HepG2 (cell line): ENCODE measurements around the gene YLPM1. TPM values are rescaled to one million over a fixed set of nuclear protein-coding genes. Genes with fewer than 3 reads are reported as not detected.

ENCODE experiments used
- ELF1 ChIP-seq: sonication (generic); formaldehyde crosslinking; IDR thresholded peaks from 2 replicates; pipeline ENCODE4 v1.4.0; 2020; ENCODE audit warnings: missing genetic modification reagents
- HHEX ChIP-seq: IDR thresholded peaks from 2 replicates; pipeline ENCODE4 v1.6.1; 2016; ENCODE audit warnings: control low read depth
- PHF21A ChIP-seq: sonication (generic); formaldehyde crosslinking; IDR thresholded peaks from 2 replicates; pipeline ENCODE4 v1.5.0; 2020; ENCODE audit warnings: mild to moderate bottlenecking, missing genetic modification reagents
- TAF15 ChIP-seq: fragments of 200-400 bp; formaldehyde crosslinking; IDR thresholded peaks from one replicate; pipeline ENCODE4 v1.6.1; 2018; ENCODE audit warnings: mild to moderate bottlenecking, low read depth, low read length; ENCODE audit not compliant: poor library complexity, severe bottlenecking
- ZFAT ChIP-seq: sonication (generic); formaldehyde crosslinking; conservative IDR thresholded peaks from 2 replicates; pipeline ENCODE4 v1.8.1; 2023; ENCODE audit warnings: missing genetic modification reagents, inconsistent platforms
- ZNF24 ChIP-seq: fragments of 450-650 bp; IDR thresholded peaks from 2 replicates; pipeline ENCODE4 v1.6.1; 2017; ENCODE audit warnings: antibody characterized with exemption, mild to moderate bottlenecking
- ZNF564 ChIP-seq: sonication (generic); formaldehyde crosslinking; IDR thresholded peaks from 2 replicates; pipeline ENCODE4 v1.8.1; 2023; ENCODE audit warnings: mild to moderate bottlenecking, missing genetic modification reagents
- polyA plus RNA-seq, 8 experiments: library from polyadenylated mRNA; depleted of rRNA in 3 of 8; stranded (reverse) in 7 of 8; unstranded in 1 of 8; fragments of >200 nt; fragmentation: Illumina TruSeq in 4 of 8; extraction: Trizol in 4 of 8; gene quantifications; 2 replicates each; pipeline versions ENCODE4 v1.2.1 to v1.2.3, GENCODE V29; 2011 to 2016; ENCODE audit warnings: low read depth in 4 of 8, missing spikeins in 1 of 8, mixed read lengths in 1 of 8; ENCODE audit not compliant: insufficient read depth in 1 of 8
- total RNA-seq, 5 experiments: library from RNA; depleted of rRNA; stranded (reverse); fragments of >200 nt; fragmentation: Illumina TruSeq; extraction: Trizol; gene quantifications; 2 replicates each; pipeline ENCODE4 v1.2.3, GENCODE V29; 2016; ENCODE audit warnings: low read depth in 1 of 5
- TF ChIP-seq, protein P1 (sequence below): sonication (generic); formaldehyde crosslinking; IDR thresholded peaks from 2 replicates; pipeline ENCODE4 v1.4.0; 2020; ENCODE audit warnings: mild to moderate bottlenecking, missing genetic modification reagents
- TF ChIP-seq, protein P2 (sequence below): sonication (generic); formaldehyde crosslinking; IDR thresholded peaks from 2 replicates; pipeline ENCODE4 v1.4.0; 2020; ENCODE audit warnings: missing genetic modification reagents, borderline replicate concordance
- TF ChIP-seq, protein P3 (sequence below): IDR thresholded peaks from 2 replicates; pipeline ENCODE4 v1.6.1; 2016
- TF ChIP-seq, protein P4 (sequence below): IDR thresholded peaks from 2 replicates; pipeline ENCODE4 v1.6.1; 2016; ENCODE audit warnings: missing biosample characterization, missing genetic modification reagents, low read depth
- TF ChIP-seq, protein P5 (sequence below): sonication (generic); formaldehyde crosslinking; IDR thresholded peaks from 2 replicates; pipeline ENCODE4 v1.4.0; 2020; ENCODE audit warnings: low read depth, mild to moderate bottlenecking, missing genetic modification reagents

The YLPM1 gene
- total and polyA plus RNA-seq, 2 of the 13 experiments (the other 11 are each of a cell fraction or from before 2014, with no cell fraction given) = 6.7 to 21.9 TPM

DNA sequence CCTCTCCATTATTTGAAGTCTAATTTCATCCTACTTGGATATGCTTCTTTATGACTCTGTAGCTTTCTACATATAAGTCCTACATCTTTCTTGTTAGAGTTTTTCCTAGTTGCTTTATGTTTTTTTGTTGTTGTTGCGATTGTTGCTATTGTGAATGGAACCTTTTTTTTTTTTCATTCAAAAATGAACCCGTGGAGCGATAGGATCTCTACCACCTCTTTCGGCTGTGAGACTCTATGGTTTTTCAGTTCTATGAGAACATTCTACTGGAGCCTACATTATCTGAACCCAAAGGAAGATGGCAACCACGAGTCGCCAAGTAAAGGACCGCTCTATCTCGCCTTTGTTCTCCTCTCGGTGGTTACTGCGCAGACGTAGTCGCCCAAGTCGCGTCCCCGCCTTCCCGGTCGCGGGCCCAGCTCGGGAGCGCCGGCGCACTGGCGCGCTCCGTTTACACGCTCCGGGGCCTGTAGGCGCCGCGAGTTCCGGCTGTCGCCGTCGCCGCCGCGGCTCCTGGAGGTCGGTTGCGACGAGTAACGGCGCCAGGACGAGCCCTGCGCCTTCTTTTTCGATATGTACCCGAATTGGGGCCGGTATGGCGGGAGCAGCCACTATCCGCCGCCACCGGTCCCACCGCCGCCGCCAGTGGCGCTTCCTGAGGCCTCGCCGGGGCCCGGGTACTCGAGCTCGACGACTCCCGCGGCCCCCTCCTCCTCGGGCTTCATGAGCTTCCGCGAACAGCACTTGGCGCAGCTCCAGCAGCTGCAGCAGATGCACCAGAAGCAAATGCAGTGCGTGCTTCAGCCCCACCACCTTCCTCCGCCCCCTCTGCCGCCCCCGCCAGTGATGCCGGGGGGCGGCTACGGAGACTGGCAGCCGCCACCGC lies at the start of gene YLPM1 (continued):
- TF ChIP-seq, protein P1, sequence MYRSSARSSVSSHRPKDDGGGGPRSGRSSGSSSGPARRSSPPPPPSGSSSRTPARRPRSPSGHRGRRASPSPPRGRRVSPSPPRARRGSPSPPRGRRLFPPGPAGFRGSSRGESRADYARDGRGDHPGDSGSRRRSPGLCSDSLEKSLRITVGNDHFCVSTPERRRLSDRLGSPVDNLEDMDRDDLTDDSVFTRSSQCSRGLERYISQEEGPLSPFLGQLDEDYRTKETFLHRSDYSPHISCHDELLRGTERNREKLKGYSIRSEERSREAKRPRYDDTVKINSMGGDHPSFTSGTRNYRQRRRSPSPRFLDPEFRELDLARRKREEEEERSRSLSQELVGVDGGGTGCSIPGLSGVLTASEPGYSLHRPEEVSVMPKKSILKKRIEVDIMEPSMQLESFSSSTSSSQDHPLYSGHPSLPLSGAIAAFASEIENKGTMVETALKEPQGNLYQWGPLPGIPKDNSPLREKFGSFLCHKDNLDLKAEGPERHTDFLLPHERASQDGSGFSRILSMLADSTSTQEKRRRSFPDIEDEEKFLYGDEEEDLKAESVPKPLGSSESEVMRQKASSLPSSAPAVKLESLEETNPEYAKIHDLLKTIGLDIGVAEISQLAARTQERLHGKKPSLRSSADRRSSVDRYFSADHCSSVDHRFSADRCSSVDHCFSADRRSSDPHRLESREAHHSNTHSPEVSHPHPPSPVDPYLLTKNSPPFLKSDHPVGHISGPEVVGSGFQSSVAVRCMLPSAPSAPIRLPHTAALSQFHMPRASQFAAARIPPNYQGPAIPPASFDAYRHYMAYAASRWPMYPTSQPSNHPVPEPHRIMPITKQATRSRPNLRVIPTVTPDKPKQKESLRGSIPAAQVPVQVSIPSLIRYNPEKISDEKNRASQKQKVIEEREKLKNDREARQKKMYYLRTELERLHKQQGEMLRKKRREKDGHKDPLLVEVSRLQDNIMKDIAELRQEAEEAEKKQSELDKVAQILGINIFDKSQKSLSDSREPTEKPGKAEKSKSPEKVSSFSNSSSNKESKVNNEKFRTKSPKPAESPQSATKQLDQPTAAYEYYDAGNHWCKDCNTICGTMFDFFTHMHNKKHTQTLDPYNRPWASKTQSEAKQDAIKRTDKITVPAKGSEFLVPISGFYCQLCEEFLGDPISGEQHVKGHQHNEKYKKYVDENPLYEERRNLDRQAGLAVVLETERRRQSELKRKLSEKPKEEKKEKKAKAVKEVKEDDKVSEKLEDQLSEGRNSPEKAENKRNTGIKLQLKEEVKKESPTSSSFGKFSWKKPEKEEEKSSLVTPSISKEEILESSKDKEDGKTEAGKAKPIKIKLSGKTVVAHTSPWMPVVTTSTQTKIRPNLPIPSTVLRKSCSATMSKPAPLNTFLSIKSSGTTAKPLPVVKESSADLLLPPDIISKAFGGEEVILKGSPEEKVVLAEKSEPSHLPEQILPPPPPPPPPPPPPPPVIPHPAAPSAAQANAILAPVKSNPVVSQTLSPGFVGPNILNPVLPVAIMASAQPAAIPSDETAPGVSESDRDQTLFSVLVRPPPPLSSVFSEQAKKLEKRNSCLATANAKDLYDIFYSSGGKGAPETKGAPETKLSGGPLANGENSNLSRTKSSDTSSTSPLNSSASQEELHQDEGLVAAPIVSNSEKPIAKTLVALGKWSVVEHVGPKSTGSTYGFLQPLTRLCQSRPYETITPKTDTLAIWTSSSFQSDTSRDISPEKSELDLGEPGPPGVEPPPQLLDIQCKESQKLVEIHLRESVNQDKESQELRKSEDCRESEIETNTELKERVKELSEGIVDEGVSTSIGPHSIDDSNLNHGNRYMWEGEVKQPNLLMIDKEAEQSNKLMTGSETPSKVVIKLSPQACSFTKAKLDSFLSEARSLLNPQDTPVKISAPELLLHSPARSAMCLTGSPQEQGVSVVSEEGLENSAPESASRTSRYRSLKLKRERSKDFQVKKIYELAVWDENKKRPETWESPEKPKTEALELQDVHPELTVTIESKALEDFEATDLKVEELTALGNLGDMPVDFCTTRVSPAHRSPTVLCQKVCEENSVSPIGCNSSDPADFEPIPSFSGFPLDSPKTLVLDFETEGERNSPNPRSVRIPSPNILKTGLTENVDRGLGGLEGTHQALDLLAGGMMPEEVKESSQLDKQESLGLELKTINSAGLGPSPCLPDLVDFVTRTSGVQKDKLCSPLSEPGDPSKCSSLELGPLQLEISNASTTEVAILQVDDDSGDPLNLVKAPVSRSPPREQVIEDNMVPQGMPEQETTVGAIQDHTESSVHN = no peak
- TF ChIP-seq ZFAT (0 out of 2 replicates have a peak, but pooled peaks have one; percentile 54), TAF15 (no peak), ZNF24 (no peak), ZNF564 (CRISPR knock-in tag) (peak; percentile 70; the same call in 1 of the 2 replicates), ELF1 (CRISPR knock-in tag) (peak; percentile 66), HHEX (CRISPR knock-in tag) (no peak), PHF21A (CRISPR knock-in tag) (peak; percentile 73)
- TF ChIP-seq, protein P2, sequence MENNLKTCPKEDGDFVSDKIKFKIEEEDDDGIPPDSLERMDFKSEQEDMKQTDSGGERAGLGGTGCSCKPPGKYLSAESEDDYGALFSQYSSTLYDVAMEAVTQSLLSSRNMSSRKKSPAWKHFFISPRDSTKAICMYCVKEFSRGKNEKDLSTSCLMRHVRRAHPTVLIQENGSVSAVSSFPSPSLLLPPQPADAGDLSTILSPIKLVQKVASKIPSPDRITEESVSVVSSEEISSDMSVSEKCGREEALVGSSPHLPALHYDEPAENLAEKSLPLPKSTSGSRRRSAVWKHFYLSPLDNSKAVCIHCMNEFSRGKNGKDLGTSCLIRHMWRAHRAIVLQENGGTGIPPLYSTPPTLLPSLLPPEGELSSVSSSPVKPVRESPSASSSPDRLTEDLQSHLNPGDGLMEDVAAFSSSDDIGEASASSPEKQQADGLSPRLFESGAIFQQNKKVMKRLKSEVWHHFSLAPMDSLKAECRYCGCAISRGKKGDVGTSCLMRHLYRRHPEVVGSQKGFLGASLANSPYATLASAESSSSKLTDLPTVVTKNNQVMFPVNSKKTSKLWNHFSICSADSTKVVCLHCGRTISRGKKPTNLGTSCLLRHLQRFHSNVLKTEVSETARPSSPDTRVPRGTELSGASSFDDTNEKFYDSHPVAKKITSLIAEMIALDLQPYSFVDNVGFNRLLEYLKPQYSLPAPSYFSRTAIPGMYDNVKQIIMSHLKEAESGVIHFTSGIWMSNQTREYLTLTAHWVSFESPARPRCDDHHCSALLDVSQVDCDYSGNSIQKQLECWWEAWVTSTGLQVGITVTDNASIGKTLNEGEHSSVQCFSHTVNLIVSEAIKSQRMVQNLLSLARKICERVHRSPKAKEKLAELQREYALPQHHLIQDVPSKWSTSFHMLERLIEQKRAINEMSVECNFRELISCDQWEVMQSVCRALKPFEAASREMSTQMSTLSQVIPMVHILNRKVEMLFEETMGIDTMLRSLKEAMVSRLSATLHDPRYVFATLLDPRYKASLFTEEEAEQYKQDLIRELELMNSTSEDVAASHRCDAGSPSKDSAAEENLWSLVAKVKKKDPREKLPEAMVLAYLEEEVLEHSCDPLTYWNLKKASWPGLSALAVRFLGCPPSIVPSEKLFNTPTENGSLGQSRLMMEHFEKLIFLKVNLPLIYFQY (CRISPR knock-in tag) = no peak
- TF ChIP-seq, protein P3, sequence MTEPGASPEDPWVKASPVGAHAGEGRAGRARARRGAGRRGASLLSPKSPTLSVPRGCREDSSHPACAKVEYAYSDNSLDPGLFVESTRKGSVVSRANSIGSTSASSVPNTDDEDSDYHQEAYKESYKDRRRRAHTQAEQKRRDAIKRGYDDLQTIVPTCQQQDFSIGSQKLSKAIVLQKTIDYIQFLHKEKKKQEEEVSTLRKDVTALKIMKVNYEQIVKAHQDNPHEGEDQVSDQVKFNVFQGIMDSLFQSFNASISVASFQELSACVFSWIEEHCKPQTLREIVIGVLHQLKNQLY (CRISPR knock-in tag) = no peak
- TF ChIP-seq, protein P4, sequence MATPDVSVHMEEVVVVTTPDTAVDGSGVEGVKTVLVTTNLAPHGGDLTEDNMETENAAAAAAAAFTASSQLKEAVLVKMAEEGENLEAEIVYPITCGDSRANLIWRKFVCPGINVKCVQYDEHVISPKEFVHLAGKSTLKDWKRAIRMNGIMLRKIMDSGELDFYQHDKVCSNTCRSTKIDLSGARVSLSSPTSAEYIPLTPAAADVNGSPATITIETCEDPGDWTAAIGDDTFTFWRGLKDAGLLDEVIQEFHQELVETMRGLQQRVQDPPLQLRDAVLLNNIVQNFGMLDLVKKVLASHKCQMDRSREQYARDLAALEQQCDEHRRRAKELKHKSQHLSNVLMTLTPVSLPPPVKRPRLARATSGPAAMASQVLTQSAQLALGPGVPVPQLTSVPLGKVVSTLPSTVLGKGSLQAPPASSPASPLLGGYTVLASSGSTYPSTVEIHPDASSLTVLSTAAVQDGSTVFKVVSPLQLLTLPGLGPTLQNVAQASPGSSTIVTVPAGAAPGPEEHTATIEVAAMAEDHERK (CRISPR knock-in tag) = no peak
- TF ChIP-seq, protein P5, sequence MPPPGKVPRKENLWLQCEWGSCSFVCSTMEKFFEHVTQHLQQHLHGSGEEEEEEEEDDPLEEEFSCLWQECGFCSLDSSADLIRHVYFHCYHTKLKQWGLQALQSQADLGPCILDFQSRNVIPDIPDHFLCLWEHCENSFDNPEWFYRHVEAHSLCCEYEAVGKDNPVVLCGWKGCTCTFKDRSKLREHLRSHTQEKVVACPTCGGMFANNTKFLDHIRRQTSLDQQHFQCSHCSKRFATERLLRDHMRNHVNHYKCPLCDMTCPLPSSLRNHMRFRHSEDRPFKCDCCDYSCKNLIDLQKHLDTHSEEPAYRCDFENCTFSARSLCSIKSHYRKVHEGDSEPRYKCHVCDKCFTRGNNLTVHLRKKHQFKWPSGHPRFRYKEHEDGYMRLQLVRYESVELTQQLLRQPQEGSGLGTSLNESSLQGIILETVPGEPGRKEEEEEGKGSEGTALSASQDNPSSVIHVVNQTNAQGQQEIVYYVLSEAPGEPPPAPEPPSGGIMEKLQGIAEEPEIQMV (CRISPR knock-in tag) = no peak
